NCI-H2196 treated with DMSO at 0.1 percent for 48 hours (cell line): ENCODE data around the gene GINS1.

Experiments
- DNase-seq: peaks from one replicate; lab custom pipeline; 2025; ENCODE audit not compliant: unreplicated experiment; lab: John Stamatoyannopoulos, UW

Gene GINS1

DNA sequence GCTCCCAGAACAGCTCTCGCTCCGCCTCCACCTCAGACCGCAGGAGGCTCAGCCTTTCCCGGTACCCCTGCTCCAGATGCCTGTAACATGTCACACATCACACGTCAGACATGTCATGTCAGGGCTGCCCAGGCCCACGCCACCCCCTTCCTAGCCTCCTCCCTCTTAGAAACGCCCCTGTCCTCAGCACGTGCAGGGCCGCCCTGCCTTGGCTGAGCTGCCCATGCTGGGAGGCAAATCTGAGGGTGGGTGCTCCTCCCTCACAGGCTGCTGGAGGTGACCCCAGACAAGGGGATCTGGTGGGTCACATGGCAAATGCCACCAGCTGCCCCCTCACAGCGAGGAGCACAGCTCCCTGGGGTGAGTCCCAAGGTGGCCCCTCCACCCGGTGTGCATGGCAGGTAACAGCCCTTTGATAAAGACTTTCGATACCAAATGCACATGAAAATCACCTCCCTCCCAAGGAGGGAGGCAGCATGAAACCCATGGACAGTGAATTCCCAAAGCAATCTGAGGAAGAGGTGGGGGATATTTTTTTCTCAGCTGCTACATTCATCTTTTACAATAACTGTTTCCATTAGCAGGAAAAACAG lies 84.1 kb downstream of the GINS1 start:
- DNase-seq = no peak

DNA sequence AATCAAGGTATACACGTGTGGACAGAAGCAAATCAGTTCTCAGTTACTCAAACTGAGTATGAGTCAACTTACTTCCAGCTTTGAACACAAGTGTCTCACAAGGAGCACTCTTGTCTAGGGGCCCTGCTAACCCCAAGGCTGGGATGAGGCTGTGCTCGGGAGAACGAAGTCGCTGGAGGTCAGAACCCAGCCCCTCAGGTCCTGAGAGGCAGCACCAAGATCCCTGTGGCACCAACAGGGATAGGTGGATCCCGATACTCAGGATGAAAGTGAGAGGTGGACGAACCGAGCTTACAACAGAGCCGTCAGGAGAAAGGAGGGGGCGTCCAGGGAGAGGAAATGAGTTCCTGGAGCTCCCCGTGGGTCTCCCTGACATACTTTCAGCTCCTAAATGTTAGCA lies 85.7 kb downstream of the GINS1 start:
- no peak for DNase-seq

DNA sequence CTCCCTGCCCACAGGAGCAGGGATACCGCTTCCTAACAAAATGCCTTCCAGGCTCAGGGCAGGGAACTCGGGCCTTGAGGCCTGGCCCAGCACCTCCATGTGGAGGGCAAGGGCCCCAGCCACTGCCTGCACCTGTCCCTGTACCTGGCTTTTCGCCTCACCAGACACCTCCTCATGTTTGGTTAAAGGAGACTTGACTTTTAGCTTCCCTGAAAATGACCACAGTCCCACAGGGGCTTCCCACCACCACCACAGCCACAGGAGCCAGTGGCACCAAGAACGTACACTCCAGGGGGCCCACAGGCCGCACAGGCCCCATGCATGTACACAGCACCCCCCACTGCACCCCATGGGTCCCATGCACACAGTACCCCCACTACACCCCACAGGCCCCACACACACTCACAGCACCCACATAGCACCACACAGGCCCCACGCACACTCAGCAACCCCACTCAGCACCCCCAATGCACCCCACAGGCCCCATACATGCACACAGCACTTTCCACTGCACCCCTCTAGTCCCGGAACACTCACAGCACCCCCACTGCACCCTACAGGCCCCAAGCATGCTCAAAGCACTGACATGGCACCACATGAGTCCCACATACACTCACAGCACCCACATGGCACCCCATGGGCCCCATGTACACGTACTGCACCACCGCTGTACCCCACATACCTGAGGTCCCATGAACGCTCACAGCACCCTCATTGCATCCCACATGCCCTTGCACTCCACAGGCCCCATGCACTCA lies 86.5 kb downstream of the GINS1 start:
- DNase-seq = no peak

DNA sequence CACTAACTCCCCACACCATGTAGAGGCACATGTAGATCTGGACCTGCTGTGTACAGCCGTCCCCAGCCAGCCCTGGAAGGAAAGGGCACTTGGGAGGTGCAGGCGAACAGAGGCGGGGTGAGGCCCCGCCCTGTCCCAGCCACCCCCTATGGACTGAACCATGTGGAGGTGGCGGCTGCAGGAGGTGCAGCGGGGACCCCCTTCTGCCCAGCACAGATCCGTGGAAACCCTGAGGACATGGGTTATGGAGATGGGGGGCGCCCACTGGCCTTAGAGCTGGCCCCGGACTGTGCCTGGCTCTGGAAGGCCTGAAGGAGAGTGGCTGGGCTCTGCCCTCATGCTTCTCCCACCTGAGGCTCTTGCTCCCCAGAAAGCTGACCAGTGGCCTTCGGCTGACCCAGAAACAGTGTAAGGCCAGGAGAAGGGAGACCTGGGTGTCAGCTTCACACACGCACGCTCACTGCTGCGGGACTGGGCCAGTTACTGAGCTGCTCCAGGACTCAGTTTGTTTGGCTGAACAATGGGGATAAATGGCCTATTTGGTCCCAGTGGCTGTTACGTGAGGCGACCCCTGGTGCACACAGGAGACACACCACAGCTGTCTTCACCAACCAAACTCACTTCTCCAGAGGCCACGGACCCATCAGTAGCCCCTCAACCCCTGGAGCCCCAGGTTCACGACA lies 87.2 kb downstream of the GINS1 start:
- DNase-seq = no peak

DNA sequence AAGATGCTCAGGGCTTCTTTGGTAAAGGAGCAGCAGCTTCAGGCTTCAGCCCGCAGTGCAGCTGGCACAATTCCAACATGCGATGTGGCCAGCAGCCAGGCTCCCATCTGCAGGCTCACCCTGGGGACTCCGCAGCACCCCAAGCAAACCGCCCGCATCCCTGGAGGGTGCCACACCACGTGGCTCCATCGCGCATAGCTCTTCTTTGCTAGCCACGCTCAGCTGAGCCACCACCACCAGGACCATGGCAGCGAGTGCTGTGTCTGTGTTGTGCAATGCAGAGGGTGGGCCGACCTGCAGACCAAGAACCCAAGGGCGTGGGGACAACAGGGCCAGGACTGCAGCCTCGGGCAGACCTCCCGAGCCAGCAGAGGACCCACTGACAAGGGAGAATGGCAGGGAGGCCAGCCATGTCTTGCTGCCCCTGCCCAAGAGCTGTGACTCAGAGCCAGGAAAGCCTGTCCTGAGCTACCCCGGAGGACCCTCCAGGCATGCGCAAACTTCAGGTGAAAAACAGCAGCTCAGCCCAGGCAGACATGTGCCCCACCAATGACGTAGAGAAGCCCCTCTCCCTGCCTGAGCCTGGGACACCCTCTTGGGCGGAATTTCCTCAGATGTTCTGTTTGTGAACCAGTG lies 87.8 kb downstream of the GINS1 start:
- DNase-seq = no peak

DNA sequence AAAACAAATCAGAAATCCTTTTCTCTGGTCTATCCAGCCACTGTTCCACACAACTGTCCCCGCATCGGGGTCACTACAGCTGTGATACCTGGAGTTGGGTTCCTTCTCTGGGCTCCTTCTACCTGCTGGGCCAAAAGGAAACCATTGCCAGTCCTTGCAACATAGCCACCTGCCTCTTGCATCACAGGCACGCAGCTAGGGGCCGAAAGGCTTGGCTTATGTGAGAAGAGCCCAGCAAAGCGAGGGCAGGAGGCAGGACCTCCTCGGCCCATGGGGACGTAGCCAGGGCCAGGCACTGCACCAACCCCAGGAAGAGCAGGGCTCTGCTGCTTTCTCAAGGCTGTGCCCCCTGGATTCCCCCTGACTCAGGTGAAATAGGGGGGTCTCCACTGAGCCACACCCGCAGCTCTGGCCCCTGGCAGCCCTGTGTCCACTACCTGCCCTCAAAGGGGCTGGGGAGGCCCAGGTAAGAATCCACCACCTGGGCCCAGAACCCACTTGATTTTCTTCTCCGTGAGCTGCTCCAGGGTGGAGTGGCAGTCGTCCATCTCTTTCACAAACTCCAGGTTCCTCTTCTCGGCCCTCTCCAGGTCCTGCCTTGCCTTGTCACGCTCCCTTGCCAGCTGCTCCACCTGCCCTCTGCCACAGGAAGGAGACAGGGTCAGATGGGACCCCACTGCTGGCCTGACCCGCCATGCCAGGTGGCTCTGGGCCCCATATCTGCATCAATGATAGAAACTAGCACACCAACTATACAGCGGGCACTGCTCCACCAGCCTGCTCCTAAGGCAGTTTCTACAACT lies 88.9 kb downstream of the GINS1 start:
- DNase-seq = no peak

DNA sequence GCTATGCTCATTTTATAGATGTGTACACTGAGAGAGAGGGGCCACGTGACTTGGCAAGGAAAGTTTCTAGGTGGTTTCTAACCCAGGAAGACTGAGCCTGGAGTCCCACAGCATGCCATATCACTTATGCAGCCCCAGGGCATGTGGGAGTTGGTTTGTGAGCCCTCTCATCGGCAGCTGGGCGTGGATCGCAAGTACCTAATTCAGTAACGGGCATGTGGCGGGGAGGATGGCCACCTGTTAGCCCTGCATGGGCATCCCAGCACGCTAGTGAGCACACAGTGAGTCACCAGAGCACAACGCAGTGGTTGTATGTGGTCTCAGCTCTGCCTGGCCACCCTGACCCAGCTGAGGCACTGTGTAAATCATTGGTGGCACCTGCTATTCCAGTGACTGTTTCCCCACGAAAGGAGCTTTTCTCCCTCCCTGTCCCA lies 89.5 kb downstream of the GINS1 start:
- DNase-seq = no peak

DNA sequence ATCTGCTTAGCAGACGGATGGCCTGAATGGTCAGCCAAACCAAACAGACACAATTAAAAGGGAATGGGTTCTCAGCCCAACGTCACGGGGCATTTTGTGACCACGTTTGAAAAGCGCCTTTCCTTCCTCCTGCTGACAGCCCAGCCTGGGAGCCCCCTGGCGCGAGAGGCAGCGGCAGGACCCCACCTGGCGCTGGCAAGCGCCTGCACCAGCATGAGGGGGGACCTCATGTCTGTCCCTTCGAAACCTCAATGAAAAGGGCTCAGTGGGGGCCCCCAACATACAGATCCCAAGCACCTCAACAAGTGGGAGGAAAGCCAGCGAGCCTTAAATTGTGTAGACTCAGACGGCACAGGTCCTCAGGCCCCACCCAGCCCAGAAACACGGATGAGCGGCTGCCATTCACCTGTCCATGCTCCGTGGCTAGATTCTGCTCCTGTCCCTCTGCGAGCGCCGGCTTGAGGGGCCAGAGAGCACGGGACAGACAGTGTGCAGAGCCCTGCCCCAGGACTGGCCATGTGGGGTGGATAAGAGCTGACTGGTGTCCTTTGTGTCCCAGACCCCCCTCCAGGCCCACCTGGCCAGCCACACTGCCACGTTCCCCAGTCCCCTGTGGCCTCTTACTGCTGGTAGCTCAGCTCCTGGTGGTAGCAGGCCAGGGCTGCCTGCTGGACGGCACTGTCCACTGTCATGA lies 90.3 kb downstream of the GINS1 start:
- DNase-seq = no peak
